HL-60 (cell line): ENCODE results near the gene NEUROD2.

Experiments
- DNase-seq, 2 experiments: peaks; one replicate each; pipeline ENCODE4 v3.0.0-alpha.2; 2010 to 2020; ENCODE audit warnings: low read depth in 1 of 2, low spot score in 1 of 2
- H3K27ac ChIP-seq: fragments of 250-450 bp; sonication (Bioruptor Pico); replicated peaks from 2 replicates; pipeline ENCODE4 v1.5.1; 2020; ENCODE audit warnings: mild to moderate bottlenecking, moderate library complexity
- H3K27me3 ChIP-seq: fragments of 250-450 bp; sonication (Bioruptor Pico); 2 replicates; pipeline ENCODE4 v1.5.1; 2021; ENCODE audit warnings: mild to moderate bottlenecking, moderate library complexity; ENCODE audit not compliant: insufficient read depth, poor library complexity, severe bottlenecking
- H3K4me3 ChIP-seq: replicated peaks from 2 replicates; pipeline ENCODE4 v1.5.1; 2011; ENCODE audit warnings: mild to moderate bottlenecking, control low read depth, low read length; ENCODE audit not compliant: insufficient read depth
- GABPA ChIP-seq: IDR thresholded peaks from 2 replicates; pipeline ENCODE4 v1.6.1; 2012; ENCODE audit warnings: low read depth
- POLR2AphosphoS5 ChIP-seq: IDR thresholded peaks from 2 replicates; pipeline ENCODE4 v1.6.1; 2012; ENCODE audit warnings: low read depth
- SPI1 ChIP-seq: IDR thresholded peaks from 2 replicates; pipeline ENCODE4 v1.6.1; 2012; ENCODE audit warnings: low read depth, mild to moderate bottlenecking, borderline replicate concordance
- TF ChIP-seq, protein P1 (sequence below): IDR thresholded peaks from one replicate; pipeline ENCODE4 v1.5.1; 2011; ENCODE audit warnings: low read length, control low read depth, inconsistent platforms; ENCODE audit not compliant: insufficient read depth
- TF ChIP-seq, protein P2 (sequence below): IDR thresholded peaks from 2 replicates; pipeline ENCODE4 v1.6.1; 2012; ENCODE audit warnings: low read depth; ENCODE audit not compliant: insufficient replicate concordance

Gene NEUROD2

DNA sequence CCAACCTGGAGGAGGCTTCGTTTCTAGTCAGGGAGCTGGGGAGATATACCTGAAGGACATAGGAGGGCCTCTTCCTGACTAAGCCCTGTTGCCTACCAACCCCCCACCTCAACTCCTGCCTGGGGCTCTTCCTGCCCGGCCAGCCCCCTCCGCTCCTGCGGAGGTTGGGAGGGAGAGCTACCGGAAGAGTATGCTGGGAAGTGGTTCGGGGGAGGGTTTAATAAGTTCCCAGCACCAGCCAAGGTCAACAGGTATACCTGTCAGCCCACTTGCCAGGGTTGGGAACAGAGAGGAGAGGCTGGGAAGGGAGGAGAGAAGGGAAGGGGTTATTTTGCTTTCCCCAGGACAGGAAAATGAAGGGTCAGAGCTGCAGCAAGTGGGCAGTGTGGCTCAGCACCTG is 23.7 kb upstream of the NEUROD2 start:
- TF ChIP-seq POLR2AphosphoS5 (no peak), GABPA (no peak), SPI1 (no peak)
- TF ChIP-seq, protein P1, sequence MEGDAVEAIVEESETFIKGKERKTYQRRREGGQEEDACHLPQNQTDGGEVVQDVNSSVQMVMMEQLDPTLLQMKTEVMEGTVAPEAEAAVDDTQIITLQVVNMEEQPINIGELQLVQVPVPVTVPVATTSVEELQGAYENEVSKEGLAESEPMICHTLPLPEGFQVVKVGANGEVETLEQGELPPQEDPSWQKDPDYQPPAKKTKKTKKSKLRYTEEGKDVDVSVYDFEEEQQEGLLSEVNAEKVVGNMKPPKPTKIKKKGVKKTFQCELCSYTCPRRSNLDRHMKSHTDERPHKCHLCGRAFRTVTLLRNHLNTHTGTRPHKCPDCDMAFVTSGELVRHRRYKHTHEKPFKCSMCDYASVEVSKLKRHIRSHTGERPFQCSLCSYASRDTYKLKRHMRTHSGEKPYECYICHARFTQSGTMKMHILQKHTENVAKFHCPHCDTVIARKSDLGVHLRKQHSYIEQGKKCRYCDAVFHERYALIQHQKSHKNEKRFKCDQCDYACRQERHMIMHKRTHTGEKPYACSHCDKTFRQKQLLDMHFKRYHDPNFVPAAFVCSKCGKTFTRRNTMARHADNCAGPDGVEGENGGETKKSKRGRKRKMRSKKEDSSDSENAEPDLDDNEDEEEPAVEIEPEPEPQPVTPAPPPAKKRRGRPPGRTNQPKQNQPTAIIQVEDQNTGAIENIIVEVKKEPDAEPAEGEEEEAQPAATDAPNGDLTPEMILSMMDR = no peak
- TF ChIP-seq, protein P2, sequence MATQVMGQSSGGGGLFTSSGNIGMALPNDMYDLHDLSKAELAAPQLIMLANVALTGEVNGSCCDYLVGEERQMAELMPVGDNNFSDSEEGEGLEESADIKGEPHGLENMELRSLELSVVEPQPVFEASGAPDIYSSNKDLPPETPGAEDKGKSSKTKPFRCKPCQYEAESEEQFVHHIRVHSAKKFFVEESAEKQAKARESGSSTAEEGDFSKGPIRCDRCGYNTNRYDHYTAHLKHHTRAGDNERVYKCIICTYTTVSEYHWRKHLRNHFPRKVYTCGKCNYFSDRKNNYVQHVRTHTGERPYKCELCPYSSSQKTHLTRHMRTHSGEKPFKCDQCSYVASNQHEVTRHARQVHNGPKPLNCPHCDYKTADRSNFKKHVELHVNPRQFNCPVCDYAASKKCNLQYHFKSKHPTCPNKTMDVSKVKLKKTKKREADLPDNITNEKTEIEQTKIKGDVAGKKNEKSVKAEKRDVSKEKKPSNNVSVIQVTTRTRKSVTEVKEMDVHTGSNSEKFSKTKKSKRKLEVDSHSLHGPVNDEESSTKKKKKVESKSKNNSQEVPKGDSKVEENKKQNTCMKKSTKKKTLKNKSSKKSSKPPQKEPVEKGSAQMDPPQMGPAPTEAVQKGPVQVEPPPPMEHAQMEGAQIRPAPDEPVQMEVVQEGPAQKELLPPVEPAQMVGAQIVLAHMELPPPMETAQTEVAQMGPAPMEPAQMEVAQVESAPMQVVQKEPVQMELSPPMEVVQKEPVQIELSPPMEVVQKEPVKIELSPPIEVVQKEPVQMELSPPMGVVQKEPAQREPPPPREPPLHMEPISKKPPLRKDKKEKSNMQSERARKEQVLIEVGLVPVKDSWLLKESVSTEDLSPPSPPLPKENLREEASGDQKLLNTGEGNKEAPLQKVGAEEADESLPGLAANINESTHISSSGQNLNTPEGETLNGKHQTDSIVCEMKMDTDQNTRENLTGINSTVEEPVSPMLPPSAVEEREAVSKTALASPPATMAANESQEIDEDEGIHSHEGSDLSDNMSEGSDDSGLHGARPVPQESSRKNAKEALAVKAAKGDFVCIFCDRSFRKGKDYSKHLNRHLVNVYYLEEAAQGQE = no peak

DNA sequence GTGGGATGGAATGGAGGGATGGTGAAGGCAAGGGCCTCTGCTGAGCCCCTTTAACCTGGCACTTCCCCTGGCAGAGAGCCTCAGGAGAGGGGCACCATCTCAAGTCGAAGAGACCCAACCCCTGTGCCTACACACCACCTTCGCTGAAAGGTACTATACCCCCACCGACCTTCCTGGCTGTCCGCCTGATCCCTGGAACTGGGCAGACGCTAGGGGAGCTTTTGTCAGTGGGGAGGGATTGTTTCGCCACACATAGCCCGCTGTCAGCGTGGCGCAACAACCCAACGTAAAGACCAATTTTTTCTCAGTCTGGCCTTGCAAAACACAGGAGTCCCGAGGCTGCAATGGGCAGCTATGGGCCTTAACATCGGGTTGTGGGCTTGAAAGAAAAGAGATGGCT is 22.2 kb upstream of the NEUROD2 start:
- no peak overlapping the region for H3K4me3 ChIP-seq
- peak overlapping the region; percentile 57 for H3K27ac ChIP-seq
- DNase-seq = peak; percentile 74 to 89
- peaks cover 7% of the 10 kb centered on the region for H3K27me3 ChIP-seq
- TF ChIP-seq SPI1 = no peak
- no peak for TF ChIP-seq GABPA
- TF ChIP-seq, protein P1 = peak; percentile 21
- TF ChIP-seq, protein P2 = no peak
- peak; percentile 63 for TF ChIP-seq POLR2AphosphoS5

More for the DNA sequence above, 23.7 kb upstream of the NEUROD2 start:
- no peak for DNase-seq
- peaks cover 5% of the 10 kb centered on the region for H3K27me3 ChIP-seq
- peak overlapping the region; percentile 77 for H3K27ac ChIP-seq
- H3K4me3 ChIP-seq = no peak overlapping the region

DNA sequence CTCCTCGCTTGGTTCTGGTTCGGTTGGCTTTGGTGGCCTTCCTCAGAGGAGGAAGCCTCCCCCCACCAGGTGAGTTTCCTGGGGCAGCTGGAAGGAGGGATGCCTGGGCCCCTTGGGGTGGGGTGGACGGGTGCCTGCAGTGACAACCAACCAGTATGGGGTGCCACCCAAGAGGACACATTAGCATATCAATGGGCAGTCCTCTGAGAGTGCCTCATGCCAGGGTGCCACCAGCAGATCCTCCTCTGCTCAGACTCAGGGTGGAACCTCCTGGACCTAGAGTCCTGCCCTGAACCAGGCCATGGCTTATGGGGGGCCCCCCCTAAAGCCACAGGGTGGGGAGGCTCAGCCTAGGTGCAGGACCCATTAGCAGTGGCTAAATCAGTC is 21.8 kb upstream of the NEUROD2 start:
- peak in 1 of 2 experiments; percentile 31 for DNase-seq
- TF ChIP-seq, protein P1 = no peak
- TF ChIP-seq POLR2AphosphoS5 (no peak), GABPA (no peak), SPI1 (no peak)
- TF ChIP-seq, protein P2 = no peak
- no peak overlapping the region for H3K4me3 ChIP-seq
- H3K27ac ChIP-seq = peak overlapping the region; percentile 57
- peaks cover 7% of the 10 kb centered on the region for H3K27me3 ChIP-seq
